SK-N-SH (cell line): ENCODE results near the gene APBB2. TPM values are rescaled to one million over a fixed set of nuclear protein-coding genes. Genes with fewer than 3 reads are reported as not detected.
A peak's percentile ranks its signal among the peaks of the same experiment; 100 is the strongest.

ENCODE experiments used
- CTCF ChIA-PET: fragments of 300-600, 350-600 bp; formaldehyde crosslinking; extraction: SDS; loops from one replicate; lab custom pipeline; 2021; lab: Yijun Ruan, JAX
- POLR2A ChIA-PET: fragments of 350-600 bp; sonication (Branson Sonifier 250); formaldehyde crosslinking; extraction: SDS; loops from one replicate; lab custom pipeline; 2020; ENCODE audit warnings: antibody characterized with exemption, inconsistent platforms; lab: Yijun Ruan, JAX
- DNase-seq: peaks from one replicate; pipeline ENCODE4 v3.0.0; 2012
- H2AFZ ChIP-seq: fragments of 200-600 bp; sonication (generic); 2 replicates; pipeline ENCODE4 v1.8.1; 2016; ENCODE audit warnings: antibody characterized with exemption, mild to moderate bottlenecking, low read depth
- H3F3A ChIP-seq: fragments of 200-600 bp; sonication (generic); replicated peaks from 2 replicates; pipeline ENCODE3; 2016; ENCODE audit warnings: antibody characterized with exemption, mild to moderate bottlenecking; ENCODE audit not compliant: insufficient read depth
- H3K27ac ChIP-seq, 2 experiments: fragments of 200-500 bp in 1 of 2; fragments of 200-600 bp in 1 of 2; sonication (Bioruptor generic) in 1 of 2; sonication (generic), shearing (Covaris generic) in 1 of 2; 2 replicates each; pipeline versions ENCODE4 v1.5.1 to v1.6.1; 2014 to 2016; ENCODE audit warnings: low read depth in 2 of 2, inconsistent platforms in 1 of 2, low read length in 1 of 2, mild to moderate bottlenecking in 1 of 2, mixed read lengths in 1 of 2
- H3K27me3 ChIP-seq: fragments of 200-600 bp; sonication (generic), shearing (Covaris generic); 2 replicates; pipeline ENCODE4 v1.6.1; 2016; ENCODE audit warnings: mixed run types; ENCODE audit not compliant: insufficient read depth
- H3K36me3 ChIP-seq, 2 experiments: fragments of 200-500 bp in 1 of 2; fragments of 200-600 bp in 1 of 2; sonication (Bioruptor generic) in 1 of 2; sonication (generic) in 1 of 2; replicated peaks in 1 of 2; 2 replicates each; pipeline versions ENCODE3 to v1.5.1; 2014 to 2016; ENCODE audit warnings: low read length in 1 of 2, mild to moderate bottlenecking in 1 of 2; ENCODE audit not compliant: insufficient read depth in 2 of 2, control insufficient read depth in 1 of 2
- H3K4me1 ChIP-seq, 2 experiments: fragments of 200-500 bp in 1 of 2; fragments of 200-600 bp in 1 of 2; sonication (Bioruptor generic) in 1 of 2; sonication (generic), shearing (Covaris generic) in 1 of 2; 2 replicates each; pipeline versions ENCODE4 v1.5.1 to v1.6.1; 2014 to 2016; ENCODE audit warnings: low read depth in 1 of 2, low read length in 1 of 2, mixed run types in 1 of 2; ENCODE audit not compliant: insufficient read depth in 2 of 2, control insufficient read depth in 1 of 2
- H3K4me2 ChIP-seq: fragments of 200-600 bp; sonication (generic), shearing (Covaris generic); 2 replicates; pipeline ENCODE4 v1.6.1; 2017; ENCODE audit warnings: mixed run types
- H3K4me3 ChIP-seq, 2 experiments: fragments of 200-500 bp in 1 of 2; fragments of 200-600 bp in 1 of 2; sonication (Bioruptor generic) in 1 of 2; sonication (generic), shearing (Covaris generic) in 1 of 2; 2 replicates each; pipeline versions ENCODE4 v1.5.1 to v1.8.1; 2014 to 2016; ENCODE audit warnings: low read depth in 2 of 2, inconsistent platforms in 1 of 2, low read length in 1 of 2, mild to moderate bottlenecking in 1 of 2, mixed read lengths in 1 of 2, moderate library complexity in 1 of 2
- H3K79me2 ChIP-seq: fragments of 200-600 bp; sonication (generic); 2 replicates; pipeline ENCODE4 v1.8.1; 2017; ENCODE audit warnings: mild to moderate bottlenecking; ENCODE audit not compliant: insufficient read depth
- H3K9ac ChIP-seq: fragments of 200-600 bp; sonication (generic); 2 replicates; pipeline ENCODE4 v1.6.1; 2017; ENCODE audit warnings: mixed run types
- H3K9me2 ChIP-seq: fragments of 200-600 bp; sonication (generic); 2 replicates; pipeline ENCODE4 v1.6.1; 2017; ENCODE audit warnings: mixed run types
- H3K9me3 ChIP-seq: fragments of 200-600 bp; sonication (generic); 2 replicates; pipeline ENCODE4 v1.6.1; 2017; ENCODE audit warnings: mixed run types, mild to moderate bottlenecking, moderate library complexity
- H4K20me1 ChIP-seq: fragments of 200-600 bp; sonication (generic); 2 replicates; pipeline ENCODE4 v1.6.1; 2017; ENCODE audit warnings: mild to moderate bottlenecking, mixed run types; ENCODE audit not compliant: insufficient read depth
- CHD2 ChIP-seq: fragments of 150-350 bp; IDR thresholded peaks from 2 replicates; pipeline ENCODE4 v1.6.1; 2018; ENCODE audit warnings: low read length; ENCODE audit not compliant: partially characterized antibody
- EZH2phosphoT487 ChIP-seq: fragments of 200-600 bp; sonication (generic); IDR thresholded peaks from 2 replicates; pipeline ENCODE4 v1.6.1; 2017; ENCODE audit warnings: low read depth, mixed run types, mild to moderate bottlenecking, antibody characterized with exemption, moderate library complexity, borderline replicate concordance
- JUND ChIP-seq: IDR thresholded peaks from 2 replicates; pipeline ENCODE4 v1.4.0; 2012
- MEF2A ChIP-seq: IDR thresholded peaks from 2 replicates; pipeline ENCODE4 v1.4.0; 2012; ENCODE audit warnings: low read depth, borderline replicate concordance
- MXI1 ChIP-seq: IDR thresholded peaks from 2 replicates; pipeline ENCODE4 v1.6.1; 2012; ENCODE audit warnings: mild to moderate bottlenecking, low read depth, low read length, improper control_type of control experiment
- POLR2AphosphoS5 ChIP-seq: IDR thresholded peaks from 2 replicates; pipeline ENCODE4 v1.6.1; 2012; ENCODE audit warnings: low read depth, low read length
- RCOR1 ChIP-seq: fragments of 150-350 bp; IDR thresholded peaks from 2 replicates; pipeline ENCODE4 v1.6.1; 2017; ENCODE audit warnings: antibody characterized with exemption, low read length
- REST ChIP-seq: IDR thresholded peaks from 2 replicates; pipeline ENCODE4 v1.6.1; 2012; ENCODE audit warnings: mild to moderate bottlenecking, low read depth, low read length, moderate library complexity
- TCF12 ChIP-seq: IDR thresholded peaks from 2 replicates; pipeline ENCODE4 v1.4.0; 2012
- USF2 ChIP-seq: fragments of 150-350 bp; IDR thresholded peaks from 2 replicates; pipeline ENCODE4 v1.6.1; 2017; ENCODE audit warnings: antibody characterized with exemption, low read length, low read depth, borderline replicate concordance
- YY1 ChIP-seq: IDR thresholded peaks from 2 replicates; pipeline ENCODE4 v1.4.0; 2012; ENCODE audit warnings: low read depth, mild to moderate bottlenecking
- WGBS: methylation state at CpG from one replicate; pipeline ENCODE4 v1.1.6; 2017; ENCODE audit warnings: low lambda C conversion rate; 5-methylcytosine and 5-hydroxymethylcytosine counted together
- polyA plus RNA-seq, 3 experiments: library from polyadenylated mRNA; depleted of rRNA; stranded (reverse); fragments of >200 nt; gene quantifications; 2 replicates each; pipeline ENCODE4 v1.2.3, GENCODE V29; 2012
- TF ChIP-seq, protein P1 (sequence below): IDR thresholded peaks from 2 replicates; pipeline ENCODE4 v1.4.0; 2012; ENCODE audit warnings: low read depth, borderline replicate concordance
- TF ChIP-seq, protein P2 (sequence below): IDR thresholded peaks from 2 replicates; pipeline ENCODE4 v1.4.0; 2012; ENCODE audit warnings: low read depth, borderline replicate concordance

The APBB2 gene
- polyA plus RNA-seq, 1 of the 3 experiments (the other 2 are of a cell fraction) = 49.8 TPM

DNA sequence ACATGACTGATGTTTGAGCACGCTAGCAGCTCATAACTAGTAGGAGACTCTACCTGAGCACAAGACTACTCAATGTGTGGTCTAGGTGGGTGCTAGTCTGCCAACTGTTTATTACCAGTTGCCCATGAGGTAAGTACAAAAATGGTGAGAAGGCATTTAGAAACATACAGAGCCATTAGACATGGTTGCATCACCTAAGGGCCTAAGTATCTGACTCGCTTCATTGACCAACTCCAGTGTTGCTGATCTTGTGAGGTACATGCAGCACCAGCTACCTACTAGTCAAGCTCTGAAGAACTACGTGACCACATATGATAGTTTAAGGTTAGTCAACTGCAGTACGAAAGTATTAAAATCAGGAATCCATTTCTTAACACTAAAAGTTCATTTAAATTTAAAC, 39.9 kb downstream of the APBB2 start:
- Histone ChIP-seq H3K79me2 (peaks cover 92% of the 10 kb centered on the region), H3K27me3 (no peaks in the 10 kb centered on the region)
- CTCF ChIA-PET = interaction anchor here (1.3 kb wide), 1 partner anchor 198 kb away, joined by 7 read pairs; no protein-coding TSS in a partner anchor

DNA sequence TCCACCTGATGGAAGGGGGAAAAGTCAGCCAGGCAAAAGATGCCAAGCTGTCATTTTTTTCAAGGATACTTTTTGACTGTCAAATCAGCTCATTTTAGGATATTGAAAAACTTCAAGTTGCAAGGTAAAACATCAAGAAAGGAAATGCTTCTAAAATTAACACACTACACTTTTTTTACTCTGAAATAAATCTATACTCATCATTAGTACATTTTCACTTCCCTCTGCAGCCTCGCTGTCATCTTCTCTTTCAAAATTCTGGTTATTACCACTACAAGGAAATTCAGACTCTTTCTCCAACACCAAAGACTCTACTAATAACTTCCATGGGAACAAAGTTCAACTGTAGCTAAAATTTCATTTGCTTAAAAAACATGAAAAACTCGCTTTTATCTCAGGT, 41.6 kb downstream of the APBB2 start:
- WGBS = 90% methylated on average over 2 of the region's 2 CpGs
- no peak overlapping the region for H3K9ac ChIP-seq
- POLR2A ChIA-PET = no interaction called here
- H3K4me1 ChIP-seq = peaks cover 10 to 11% of the 10 kb centered on the region in 2 experiments
- peaks cover 31% of the 10 kb centered on the region for H3F3A ChIP-seq
- no peak for TF ChIP-seq TCF12
- TF ChIP-seq, all 33 proteins: peak for 0
- Histone ChIP-seq H3K36me3 (peaks cover 0 to 3% of the 10 kb centered on the region in 2 experiments), H4K20me1 (no peaks in the 10 kb centered on the region), H3K27me3 (no peaks in the 10 kb centered on the region), H3K4me2 (no peak overlapping the region), H3K27ac (no peak overlapping the region), H3K9me2 (no peaks in the 10 kb centered on the region), H3K4me3 (no peak overlapping the region), H3K79me2 (peaks cover 94% of the 10 kb centered on the region), H2AFZ (no peak overlapping the region), H3K9me3 (no peaks in the 10 kb centered on the region)
- CTCF ChIA-PET = interaction anchor here (0.6 to 1.5 kb wide), 4 partner anchors 48 to 265 kb away, joined by 3 to 4 read pairs (median 4); no protein-coding TSS in a partner anchor
- DNase-seq = no peak

More for the DNA sequence above, 39.9 kb downstream of the APBB2 start:
- TF ChIP-seq TCF12 = no peak
- no peak for TF ChIP-seq MXI1
- TF ChIP-seq JUND = no peak
- no peaks in the 10 kb centered on the region for H3K9me2 ChIP-seq
- POLR2A ChIA-PET = no interaction called here
- H4K20me1 ChIP-seq = no peaks in the 10 kb centered on the region
- H2AFZ ChIP-seq = no peak overlapping the region
- peaks cover 48% of the 10 kb centered on the region for H3F3A ChIP-seq
- H3K36me3 ChIP-seq = peaks cover 0 to 2% of the 10 kb centered on the region in 2 experiments
- H3K9me3 ChIP-seq = no peaks in the 10 kb centered on the region
- no peak overlapping the region for H3K4me3 ChIP-seq
- H3K9ac ChIP-seq = no peak overlapping the region
- no peak for DNase-seq
- H3K4me1 ChIP-seq = peaks cover 19 to 21% of the 10 kb centered on the region in 2 experiments
- WGBS = 96% methylated on average over 4 of the region's 4 CpGs
- H3K4me2 ChIP-seq = no peak overlapping the region
- peak overlapping the region; percentile 28 to 87; a peak in 2 of 4 replicates for H3K27ac ChIP-seq

- H3K27me3 ChIP-seq = no peaks in the 10 kb centered on the region
- H3K36me3 ChIP-seq = peaks cover 2 to 7% of the 10 kb centered on the region in 2 experiments
- DNase-seq = no peak
- WGBS = 96% methylated on average over 4 of the region's 4 CpGs
- no peak overlapping the region for H2AFZ ChIP-seq
- H3K9me2 ChIP-seq = no peaks in the 10 kb centered on the region
- peaks cover 0 to 3% of the 10 kb centered on the region in 2 experiments; a peak in 1 of 4 replicates for H3K4me1 ChIP-seq
- ChIA-PET CTCF (interaction anchor here (0.8 kb wide), 1 partner anchor 45 kb away, joined by 3 read pairs; the partner anchor contains the start of gene APBB2), POLR2A (no interaction called here)
- H3K9ac ChIP-seq = no peak overlapping the region
- no peak overlapping the region for H3K4me3 ChIP-seq
- H3F3A ChIP-seq = no peaks in the 10 kb centered on the region
- H3K79me2 ChIP-seq = peaks cover 100% of the 10 kb centered on the region
- H3K4me2 ChIP-seq = peak overlapping the region; percentile 34; the same call in 1 of the 2 replicates
- no peaks in the 10 kb centered on the region for H3K9me3 ChIP-seq
- H4K20me1 ChIP-seq = no peaks in the 10 kb centered on the region
- H3K27ac ChIP-seq = peak overlapping the region in 1 of 2 experiments; percentile 20; a peak in 1 of 4 replicates
- TF ChIP-seq CHD2 (no peak), RCOR1 (no peak), MEF2A (no peak), REST (no peak), USF2 (no peak), EZH2phosphoT487 (no peak), POLR2AphosphoS5 (no peak), YY1 (no peak)
- TF ChIP-seq, protein P1, sequence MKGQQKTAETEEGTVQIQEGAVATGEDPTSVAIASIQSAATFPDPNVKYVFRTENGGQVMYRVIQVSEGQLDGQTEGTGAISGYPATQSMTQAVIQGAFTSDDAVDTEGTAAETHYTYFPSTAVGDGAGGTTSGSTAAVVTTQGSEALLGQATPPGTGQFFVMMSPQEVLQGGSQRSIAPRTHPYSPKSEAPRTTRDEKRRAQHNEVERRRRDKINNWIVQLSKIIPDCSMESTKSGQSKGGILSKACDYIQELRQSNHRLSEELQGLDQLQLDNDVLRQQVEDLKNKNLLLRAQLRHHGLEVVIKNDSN = no peak
- TF ChIP-seq, protein P2, sequence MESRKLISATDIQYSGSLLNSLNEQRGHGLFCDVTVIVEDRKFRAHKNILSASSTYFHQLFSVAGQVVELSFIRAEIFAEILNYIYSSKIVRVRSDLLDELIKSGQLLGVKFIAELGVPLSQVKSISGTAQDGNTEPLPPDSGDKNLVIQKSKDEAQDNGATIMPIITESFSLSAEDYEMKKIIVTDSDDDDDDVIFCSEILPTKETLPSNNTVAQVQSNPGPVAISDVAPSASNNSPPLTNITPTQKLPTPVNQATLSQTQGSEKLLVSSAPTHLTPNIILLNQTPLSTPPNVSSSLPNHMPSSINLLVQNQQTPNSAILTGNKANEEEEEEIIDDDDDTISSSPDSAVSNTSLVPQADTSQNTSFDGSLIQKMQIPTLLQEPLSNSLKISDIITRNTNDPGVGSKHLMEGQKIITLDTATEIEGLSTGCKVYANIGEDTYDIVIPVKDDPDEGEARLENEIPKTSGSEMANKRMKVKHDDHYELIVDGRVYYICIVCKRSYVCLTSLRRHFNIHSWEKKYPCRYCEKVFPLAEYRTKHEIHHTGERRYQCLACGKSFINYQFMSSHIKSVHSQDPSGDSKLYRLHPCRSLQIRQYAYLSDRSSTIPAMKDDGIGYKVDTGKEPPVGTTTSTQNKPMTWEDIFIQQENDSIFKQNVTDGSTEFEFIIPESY = no peak
Observed at GRCh38 chr4:41169256-41169800, 45.0 kb downstream of the APBB2 start.
